GM18499 (cell line): ENCODE results near the gene PIMREG.

Experiments
- ATAC-seq: cut with Tn5 transposase; IDR thresholded peaks from one replicate; pipeline ENCODE4 v1.9.1; 2021; ENCODE audit warnings: moderate number of reproducible peaks; ENCODE audit not compliant: insufficient read depth, unreplicated experiment

The PIMREG gene

DNA sequence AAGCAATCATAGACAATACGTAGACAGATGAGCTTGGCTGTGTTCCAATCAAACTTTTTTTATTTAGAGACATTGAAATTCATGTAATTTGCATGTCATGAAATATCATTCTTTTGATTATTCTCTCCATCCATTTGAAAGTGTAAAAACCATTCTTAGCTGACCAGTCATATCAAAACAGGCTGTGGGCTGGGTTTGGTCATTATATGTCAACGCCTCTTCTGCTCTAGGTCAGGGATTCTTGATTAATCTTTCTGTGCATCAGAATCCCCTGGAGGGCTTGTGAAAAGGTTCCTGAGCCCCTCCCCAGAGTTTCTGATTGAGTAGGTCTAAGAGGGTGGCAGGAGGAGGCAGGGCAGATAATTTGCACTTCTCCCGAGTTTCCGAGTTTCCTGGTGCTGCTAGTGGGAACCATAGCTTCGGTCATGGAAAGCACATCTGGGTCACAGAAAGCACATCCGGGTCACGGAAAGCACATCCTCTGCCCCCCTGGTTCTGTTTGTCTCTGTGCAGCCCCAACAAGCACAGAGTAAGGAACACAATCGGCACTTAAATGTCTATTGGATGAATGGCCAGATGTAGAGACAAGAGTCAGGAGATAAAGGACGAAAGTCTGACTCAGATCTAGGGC lies 16.4 kb downstream of the PIMREG start:
- no peak for ATAC-seq

DNA sequence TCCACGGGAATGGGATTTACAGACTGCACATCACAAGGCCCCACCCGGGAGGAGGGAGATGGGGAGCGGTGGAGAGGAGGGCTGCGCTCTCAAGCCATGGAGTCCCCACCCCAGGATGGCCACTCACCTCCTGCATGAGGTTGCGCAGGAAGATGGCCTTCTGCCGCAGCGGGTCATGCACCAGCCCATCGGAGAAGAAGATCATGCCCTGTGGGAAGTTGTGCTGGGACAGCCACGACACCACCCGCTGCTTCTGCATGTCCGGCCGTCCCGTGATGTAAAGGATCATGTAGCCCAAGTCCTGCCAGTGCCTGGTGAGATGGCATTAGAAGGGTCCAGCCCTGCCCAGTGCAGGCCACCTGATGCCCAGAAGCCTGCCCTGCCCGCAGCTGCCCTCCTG lies 17.0 kb downstream of the PIMREG start:
- no peak for ATAC-seq

DNA sequence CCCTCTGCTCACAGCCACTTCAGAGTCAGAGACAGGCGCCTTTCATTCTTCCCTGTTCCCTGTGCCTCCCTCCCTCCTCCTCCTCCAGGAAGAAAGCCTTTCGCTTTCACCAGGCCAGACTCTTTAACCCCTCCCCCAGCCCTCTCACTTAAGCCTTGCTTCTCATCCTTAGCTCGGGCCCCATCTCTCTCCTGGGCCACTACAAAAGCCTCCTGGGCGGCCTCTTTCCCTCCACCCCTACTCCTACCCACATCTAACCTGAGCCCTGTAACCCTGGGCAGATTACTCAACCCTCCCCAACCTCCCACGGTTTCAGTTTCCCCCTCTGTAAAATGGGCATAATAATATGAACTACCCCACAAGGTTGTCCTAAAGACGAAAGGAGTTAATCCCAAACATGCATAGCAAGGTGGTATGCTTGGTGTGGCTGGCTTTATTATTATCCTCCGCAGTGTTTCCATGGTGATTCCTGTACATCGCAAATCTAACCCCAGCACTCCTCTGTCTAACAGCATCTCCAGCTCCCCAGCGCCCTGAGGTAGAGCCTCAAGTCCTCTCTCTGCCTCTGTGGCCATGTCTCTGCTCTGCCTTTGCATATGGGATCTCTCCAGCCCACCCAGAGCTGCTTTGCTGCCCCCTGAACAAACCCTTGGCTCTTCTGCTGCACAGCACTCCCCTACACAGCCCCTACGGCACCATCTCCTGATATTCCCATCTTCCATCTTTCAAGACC lies 17.7 kb downstream of the PIMREG start:
- no peak for ATAC-seq

DNA sequence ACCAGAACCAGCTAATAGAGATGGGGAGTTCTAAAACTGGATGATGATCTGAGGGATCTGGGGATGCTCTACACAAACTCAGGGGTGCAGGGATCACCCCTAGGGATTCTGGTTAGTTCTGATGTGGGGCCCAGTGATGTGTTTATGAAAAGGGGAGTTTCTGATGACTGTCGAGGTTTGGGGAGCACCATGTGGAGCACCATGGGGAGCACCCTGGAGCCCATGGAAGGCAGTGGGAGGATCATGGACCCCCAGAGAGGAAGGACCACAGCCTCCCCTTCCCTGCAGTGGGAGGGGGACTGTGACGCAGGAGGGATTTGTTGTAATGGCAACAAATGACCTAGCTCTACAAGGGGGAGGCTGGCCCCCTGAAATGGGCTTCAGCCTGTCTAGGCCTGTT lies 18.4 kb downstream of the PIMREG start:
- no peak for ATAC-seq

DNA sequence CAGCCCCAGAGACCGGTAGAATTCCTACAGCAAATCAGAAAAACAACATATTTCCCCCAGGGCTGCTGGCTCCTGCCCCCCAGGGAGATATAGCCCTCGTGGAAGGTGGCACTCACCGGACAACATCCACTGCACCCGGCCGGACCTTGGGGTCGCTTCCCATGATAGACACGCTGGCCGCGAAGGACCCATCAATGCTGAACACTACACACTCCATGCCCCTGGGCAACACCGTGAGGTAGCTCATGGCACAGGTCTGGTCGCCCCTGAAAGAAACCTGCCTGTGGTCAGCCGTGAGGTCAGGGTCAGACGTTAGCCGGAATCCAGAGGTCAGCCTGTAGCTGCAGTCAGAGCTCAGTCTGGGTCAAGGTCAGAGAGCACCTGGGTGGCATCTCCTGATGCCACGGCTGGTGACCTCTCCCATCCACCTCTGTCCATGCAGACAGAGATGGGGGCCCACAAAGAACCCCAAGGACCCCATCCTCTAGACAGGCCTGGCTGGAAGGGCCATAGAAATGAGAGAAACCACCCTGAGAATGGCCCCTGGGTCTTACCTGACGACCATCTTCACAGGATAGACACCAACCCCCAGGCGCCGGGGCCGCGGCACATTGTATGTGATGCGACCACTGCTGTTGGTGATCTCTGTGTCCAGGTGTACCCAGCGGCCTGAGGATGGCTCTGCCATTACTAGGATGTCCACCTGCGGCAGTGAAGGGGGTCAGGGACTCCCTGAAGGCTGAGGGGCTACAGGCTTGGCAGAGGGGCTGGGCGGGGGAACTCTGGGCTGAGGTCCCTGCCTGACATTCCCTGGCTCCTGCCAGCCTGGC lies 19.6 kb downstream of the PIMREG start:
- no peak for ATAC-seq

DNA sequence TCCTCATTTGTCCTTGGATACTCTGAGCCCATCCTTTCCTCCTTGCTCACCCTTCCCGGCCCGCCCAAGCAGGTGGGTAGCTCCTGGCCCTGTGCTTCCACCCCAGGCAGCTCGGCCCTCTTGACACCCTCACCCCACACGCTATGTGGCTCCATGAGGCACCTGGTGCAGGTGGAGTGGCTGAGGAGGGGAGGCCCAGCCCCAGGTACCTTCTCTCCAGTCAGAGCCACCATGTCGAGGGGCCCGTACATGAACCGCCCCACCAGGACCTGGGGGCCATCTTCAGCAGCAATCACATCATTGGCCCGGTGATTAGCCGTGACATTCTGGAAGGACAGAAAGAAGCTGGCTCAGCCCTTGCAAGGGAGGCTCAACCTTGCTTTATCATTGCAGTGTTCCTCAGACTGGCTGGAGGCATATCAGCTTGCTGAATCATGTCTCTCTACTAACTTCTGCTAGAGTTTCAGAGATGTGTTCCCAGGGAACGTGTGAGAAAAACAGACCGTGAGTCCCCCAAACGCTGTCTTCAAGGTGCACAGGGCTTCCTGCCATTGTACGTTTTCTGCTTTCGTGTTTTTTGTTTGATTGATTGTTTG lies 20.3 kb downstream of the PIMREG start:
- no peak for ATAC-seq

DNA sequence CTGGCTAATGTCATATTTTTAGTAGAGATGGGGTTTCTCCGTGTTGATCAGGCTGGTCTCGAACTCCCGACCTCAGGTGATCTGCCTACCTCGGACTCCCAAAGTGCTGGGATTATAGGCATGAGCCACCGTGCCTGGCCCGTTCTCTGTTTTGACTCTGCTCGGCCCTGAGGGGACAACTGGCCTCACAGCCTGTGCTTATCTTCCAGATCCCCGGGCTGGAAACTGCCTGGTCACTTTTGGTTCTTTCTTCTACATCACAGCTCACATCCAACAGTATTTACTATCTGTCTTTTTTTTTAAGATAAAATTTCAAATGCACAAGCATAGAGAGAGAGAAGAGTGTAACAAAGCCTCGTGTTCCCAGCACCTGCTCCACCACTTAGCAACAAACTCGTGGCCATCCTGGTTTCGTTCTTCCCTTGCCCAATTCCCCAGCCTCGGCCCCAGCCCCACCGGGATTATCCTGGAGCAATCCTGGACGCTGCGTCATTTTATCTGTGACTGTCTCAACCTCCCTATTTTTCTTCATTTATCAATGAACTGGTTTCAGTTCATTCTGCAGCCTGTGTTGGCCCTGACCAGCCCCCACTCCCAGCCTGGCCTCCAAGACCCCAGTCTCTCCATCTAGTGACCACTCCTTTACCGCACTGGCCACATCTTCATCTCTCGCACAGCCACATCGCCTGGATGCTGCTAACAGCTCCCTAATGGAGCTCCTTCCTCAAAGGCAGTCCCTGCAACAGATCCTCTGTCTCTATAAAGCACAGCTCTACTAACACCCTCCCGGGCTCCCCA lies 21.1 kb downstream of the PIMREG start:
- ATAC-seq: no peak

DNA sequence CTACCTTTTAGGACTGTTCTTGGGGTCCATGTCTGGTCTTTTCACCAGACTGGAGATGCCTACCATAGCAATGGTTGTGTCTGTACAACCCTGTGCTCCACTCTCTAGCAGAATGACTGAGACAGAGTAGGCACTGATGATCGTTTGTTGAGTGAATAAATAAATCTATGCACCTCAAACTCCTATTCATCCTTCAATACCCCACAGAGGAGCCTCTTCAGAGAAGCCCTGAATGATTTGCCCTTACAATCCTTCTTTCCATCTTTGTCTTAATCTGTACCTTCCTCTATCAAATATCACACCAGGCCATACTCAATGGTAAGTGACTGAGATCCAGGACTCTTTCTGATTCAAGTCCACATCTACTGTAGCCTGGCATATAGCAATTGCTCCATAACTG lies 23.3 kb downstream of the PIMREG start:
- no peak for ATAC-seq

DNA sequence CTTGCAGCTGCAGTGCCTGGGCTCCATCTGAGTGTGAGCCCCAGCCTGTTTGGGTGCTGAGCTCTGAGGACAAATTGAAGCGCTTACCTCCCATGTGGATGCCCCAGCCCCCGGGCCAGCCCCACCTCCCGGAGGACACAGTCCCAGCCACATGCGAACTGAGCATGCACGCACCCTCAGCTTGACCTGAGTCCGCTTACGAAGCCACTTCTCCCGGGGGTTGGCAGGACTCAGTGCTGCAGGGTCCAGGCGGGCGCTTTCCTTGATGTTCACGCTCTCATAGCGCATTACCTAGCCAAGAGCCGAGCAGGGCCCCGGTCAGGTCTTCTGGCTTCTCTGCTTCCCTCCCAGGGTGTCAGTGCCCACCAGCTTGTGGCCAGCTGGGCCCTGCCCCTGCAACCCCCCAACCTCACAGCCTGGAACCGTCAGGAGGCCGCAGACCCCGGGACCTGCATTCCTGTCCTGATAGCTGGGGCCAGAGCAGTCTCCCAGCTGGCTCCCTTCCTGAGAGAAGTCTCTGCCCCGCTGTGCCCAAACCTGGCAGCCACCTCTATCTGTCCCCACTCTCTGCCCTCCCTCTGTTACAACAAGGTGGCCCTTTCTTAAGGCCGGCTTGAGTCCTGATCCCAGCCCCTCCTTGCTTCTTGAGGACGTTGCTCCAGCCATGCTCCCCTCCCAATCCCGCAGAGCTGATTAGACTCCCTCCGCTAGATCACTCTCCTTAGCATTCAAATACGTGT lies 24.0 kb downstream of the PIMREG start:
- ATAC-seq: no peak

DNA sequence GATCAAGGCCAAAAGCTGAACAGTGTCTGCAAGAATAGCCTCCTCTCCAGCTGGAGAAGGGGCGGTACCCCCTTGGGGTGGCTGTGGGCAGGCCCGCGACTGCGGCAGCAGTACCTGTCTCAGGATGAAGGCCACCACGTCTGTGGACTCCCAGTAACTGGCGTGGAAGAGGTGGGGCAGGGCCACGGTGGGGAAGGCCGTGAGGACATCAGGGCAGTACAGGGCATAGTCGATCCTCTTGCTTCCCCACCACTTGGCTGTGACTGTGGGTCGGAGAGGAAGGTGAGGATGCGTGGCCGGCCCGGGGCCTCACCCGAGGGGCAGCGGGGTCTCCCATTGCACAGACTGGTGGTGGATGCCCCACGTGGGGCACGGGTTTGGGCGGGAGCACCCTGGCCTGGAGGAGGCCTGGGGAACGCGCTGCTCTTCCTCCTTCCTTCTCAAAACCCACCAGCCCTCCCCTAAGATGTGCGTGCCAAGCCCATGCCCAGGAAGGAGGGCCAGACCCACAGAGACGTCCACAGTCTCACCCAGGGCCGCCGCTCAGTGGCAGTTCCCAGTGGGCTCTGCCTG lies 26.0 kb downstream of the PIMREG start:
- ATAC-seq: no peak

DNA sequence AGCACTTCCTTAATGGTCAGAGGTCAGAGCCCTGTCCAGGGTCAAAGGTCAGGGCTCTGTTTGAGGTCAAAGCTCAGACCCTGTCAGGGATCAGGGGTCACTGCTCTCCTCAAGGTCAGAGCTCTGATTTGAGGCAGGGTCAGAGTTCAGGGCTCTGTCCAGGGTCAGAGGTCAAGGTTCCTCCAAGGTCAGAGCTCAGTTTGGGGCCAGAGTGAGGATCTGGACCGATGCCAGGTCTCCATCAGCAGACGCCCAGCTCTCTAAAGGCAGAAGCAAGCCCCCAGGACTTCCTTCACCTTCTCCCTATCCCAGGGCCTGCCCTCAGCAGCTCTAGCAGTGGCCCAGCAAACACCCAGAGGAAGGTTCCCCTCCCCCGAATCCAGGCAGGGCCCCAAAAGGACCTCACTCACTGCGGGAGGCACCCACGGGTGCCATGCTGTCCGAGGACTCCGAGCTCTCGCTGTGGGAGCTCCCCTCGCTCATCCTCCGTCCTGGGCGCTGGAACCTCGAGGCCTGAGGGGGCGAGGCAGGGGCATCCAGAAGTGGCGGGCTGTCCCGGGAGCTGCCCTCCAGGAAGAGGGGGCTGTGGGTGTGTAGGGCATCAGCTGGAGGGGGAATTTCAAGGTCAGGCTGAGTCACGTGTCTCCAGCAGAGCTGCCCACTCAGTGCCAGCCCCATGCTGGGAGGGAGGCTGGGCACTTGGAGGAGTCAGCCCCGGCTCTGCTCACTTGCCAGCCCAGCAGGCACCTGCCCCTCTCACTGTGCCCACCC lies 26.7 kb downstream of the PIMREG start:
- ATAC-seq: no peak

DNA sequence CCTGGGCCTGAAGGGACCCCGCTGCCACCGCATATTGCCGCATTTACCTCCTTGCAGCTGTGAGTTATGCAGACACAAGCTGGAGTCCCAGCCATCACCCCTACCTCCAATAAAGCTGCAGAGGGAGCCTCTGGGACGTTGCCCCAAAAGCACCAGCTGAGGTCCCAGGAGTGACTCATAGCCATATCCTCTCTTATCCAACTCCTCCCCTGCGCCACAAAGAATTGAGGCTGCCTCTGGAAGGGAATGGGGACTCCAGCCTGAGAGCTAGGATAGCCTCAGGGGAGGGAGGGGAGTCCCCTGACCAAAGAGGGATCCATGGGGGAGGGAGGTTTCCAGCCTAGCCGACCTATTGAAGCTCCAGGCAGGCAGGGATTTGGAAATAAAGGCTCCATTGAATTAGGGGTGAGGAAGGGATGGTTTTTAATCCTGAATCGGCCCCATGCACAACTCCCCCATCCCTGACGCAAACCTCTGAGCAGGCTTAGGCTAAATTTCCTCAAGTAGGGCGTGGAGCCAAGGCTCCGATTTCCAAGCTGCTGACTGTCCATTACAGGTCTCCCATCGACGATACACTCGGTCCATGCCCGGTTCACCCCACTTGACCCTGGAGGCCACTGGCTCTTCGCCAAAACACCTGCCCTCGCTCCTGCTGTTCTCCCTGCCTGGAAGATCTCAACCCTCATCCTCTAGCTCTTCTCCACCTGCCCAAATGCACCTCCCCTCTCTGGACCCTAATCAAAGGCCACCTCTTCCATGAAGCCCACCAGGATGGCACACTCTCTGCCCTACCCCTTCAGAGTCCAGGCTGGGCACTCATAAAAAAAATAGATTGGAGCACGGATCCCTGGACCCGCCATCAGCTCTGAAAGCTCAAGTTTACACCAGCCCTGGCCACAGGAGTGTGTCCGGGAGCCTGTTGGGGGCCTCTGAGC lies 27.5 kb downstream of the PIMREG start:
- ATAC-seq: no peak

DNA sequence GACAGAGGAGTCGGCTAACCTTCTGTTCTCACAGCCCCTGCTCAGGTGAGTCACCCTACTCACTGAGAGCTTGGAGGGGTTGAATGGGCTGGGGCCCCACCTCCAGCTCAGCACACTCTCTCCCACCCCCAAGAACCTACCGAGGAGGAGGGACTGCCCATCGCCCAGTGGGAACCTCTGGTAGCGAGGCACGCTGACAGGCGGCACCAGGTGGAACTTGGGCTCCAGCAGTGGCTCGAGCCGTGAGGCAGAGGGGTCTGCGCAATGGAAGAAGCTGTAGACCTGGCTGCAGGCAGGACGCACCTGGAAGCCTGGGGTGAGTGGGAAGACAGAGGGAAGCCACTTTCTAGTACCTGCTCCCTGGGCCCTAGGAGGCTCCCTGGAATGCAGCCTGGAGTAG lies 28.3 kb downstream of the PIMREG start:
- ATAC-seq: no peak

DNA sequence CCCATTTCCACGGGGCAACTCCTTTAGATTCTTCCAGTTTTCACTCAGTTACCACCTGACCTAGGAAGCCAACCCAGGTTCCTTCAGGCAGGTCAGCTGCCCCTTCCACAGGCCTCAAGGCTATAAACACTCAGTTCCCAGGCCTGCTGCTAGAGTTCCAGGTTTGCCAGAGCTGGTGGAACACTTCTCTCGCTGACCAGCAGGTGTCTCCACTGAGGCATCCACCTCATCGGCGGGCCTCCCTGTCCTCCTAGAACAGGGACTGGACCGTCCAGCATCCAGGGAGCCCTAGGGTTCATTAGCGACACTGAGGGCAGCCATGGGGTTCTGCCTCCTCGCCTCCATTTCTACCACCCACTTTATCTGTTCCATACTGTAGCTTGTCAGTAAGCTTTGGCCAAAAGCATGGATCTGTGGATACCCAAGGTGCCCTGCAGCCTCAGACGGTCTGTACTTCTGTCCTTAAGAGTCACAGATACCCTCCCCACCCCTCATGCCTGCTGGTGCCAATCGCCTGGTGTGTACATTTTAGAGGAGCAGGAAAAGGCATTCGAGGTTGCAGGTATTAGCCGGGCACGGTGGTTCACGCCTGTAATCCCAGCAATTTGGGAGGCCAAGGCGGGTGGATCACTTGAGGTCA lies 29.0 kb downstream of the PIMREG start:
- ATAC-seq: no peak

DNA sequence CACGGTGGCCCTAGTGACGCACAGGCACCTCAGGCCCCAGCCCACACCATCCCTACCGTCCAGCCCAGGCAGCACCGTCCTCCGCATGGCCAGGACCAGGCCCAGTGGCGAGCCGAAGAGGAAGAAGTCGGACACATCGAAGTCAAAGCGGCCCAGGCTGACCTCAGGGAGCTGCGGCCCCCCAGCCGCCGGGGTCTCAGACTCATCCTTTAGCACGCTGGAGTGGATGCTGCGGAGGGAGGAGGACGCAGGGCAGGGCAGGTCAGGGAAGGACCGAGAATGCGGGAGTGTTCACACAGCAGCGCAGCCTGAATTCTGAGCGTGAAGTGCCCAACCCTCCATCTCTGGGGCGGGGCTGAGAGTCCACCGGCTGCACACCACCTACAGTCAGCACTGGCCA lies 30.1 kb downstream of the PIMREG start:
- no peak for ATAC-seq

DNA sequence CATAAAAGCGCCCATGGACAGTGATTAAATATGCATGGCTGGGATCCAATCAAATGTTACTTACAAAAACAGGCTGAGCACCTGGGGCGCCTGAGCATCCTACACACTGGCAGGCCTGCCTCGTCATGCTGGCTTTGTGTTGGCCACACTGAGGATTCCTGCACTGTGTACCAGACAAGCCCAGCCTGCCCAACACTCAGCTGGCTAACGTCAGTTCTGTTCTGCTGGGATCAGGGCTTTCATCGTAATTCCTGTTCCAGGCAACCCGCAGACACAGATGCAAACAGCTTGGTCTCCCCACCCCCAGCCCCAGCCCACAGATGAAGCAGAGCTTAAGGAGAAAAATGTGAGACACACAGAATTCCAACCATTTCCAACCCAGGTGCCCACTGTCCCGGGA lies 30.7 kb downstream of the PIMREG start:
- ATAC-seq: no peak

DNA sequence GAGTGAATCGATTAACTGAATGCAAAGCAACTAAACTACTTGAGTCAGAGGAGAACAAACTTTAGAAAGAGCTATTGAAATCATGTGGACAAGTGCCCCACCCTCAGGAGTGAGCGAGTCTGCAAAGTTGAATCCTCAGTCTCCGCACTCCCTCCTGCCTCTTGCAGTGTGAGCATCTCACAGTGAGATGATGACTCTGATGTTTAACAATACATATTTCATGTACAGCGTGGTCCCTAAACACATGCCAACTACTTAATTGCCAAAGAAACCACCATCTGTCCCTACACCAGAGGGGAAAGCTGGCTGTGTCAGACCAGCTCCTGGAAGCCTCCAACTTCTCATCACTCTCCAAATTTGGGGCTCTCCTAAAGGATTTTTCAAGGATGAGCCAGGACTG lies 31.2 kb downstream of the PIMREG start:
- ATAC-seq: no peak
